ENCODE data around the gene KRTAP5-5. TPM values are rescaled to one million over a fixed set of nuclear protein-coding genes. Genes with fewer than 3 reads are reported as not detected.
"Not testable (repeated sequence)": the region's sequence is repeated elsewhere in the genome, so short reads cannot be mapped to it uniquely, and the experiment has no call there.

Gene KRTAP5-5
- polyA plus RNA-seq, 1 donor, result not detected

- no peak for DNase-seq
Measured at GRCh38 chr11:1656670-1657069, 27.1 kb downstream of the KRTAP5-5 start.

- no peak for DNase-seq
Measured at GRCh38 chr11:1659506-1659905, 29.9 kb downstream of the KRTAP5-5 start.

GRCh38 chr11:1660111-1660867 is 30.7 kb downstream of the KRTAP5-5 start:
- no peak for DNase-seq

- DNase-seq, result not testable (repeated sequence)
Measured at GRCh38 chr11:1661454-1662269, 32.1 kb downstream of the KRTAP5-5 start.

GRCh38 chr11:1662699-1663283 is 33.2 kb downstream of the KRTAP5-5 start:
- not testable (repeated sequence) for DNase-seq

- no peak for DNase-seq
Measured at GRCh38 chr11:1665313-1665712, 35.7 kb downstream of the KRTAP5-5 start.

GRCh38 chr11:1667121-1667850 is 37.7 kb downstream of the KRTAP5-5 start:
- no peak for DNase-seq

GRCh38 chr11:1667906-1668305 is 38.3 kb downstream of the KRTAP5-5 start:
- no peak for DNase-seq

GRCh38 chr11:1668911-1669473 is 39.4 kb downstream of the KRTAP5-5 start:
- DNase-seq, result no peak

- DNase-seq, result peak; percentile 92
Measured at GRCh38 chr11:1669546-1670218, 40.1 kb downstream of the KRTAP5-5 start.

GRCh38 chr11:1670457-1670856 is 40.9 kb downstream of the KRTAP5-5 start:
- not testable (repeated sequence) for DNase-seq

- DNase-seq, result no peak
Measured at GRCh38 chr11:1670905-1671371, 41.4 kb downstream of the KRTAP5-5 start.

GRCh38 chr11:1671658-1672057 is 42.1 kb downstream of the KRTAP5-5 start:
- DNase-seq, result no peak

GRCh38 chr11:1672613-1673350 is 43.2 kb downstream of the KRTAP5-5 start:
- no peak for DNase-seq

- DNase-seq, result no peak
Measured at GRCh38 chr11:1673446-1674172, 44.0 kb downstream of the KRTAP5-5 start.

- no peak for DNase-seq
Measured at GRCh38 chr11:1674173-1675131, 44.9 kb downstream of the KRTAP5-5 start.

GRCh38 chr11:1675536-1676228 is 46.1 kb downstream of the KRTAP5-5 start:
- no peak for DNase-seq

- no peak for DNase-seq
Measured at GRCh38 chr11:1676229-1676740, 46.7 kb downstream of the KRTAP5-5 start.

Measured in hindlimb muscle (tissue), 1 donor.